Motor neuron (in vitro differentiated cells): ENCODE results near the gene ZNF775. TPM values are rescaled to one million over a fixed set of nuclear protein-coding genes. Genes with fewer than 3 reads are reported as not detected.

ENCODE experiments used
- ATAC-seq, 8 experiments: fragments of 200-7000 bp; cut with Tn5 transposase; replicated peaks in 6 of 8; 2 replicates each; pipeline ENCODE4 v1.8.0; 2021; ENCODE audit warnings: mild to moderate bottlenecking in 8 of 8, moderate library complexity in 8 of 8
- H3K27ac ChIP-seq, 2 donors: fragments of 250-450 bp; sonication (Bioruptor Pico); 2 replicates each; pipeline ENCODE4 v1.9.0; 2021; ENCODE audit warnings: antibody characterized with exemption in 2 of 2, mild to moderate bottlenecking in 2 of 2, moderate library complexity in 1 of 2
- H3K4me1 ChIP-seq, 2 donors: fragments of 250-450 bp; sonication (Bioruptor Pico); replicated peaks in 1 of 2; 2 replicates each; pipeline ENCODE4 v1.6.1; 2021; ENCODE audit warnings: antibody characterized with exemption in 2 of 2, mild to moderate bottlenecking in 2 of 2, moderate library complexity in 1 of 2
- H3K4me3 ChIP-seq, 5 donors: fragments of 250-450 bp; sonication (Bioruptor Pico); 2 replicates each; pipeline ENCODE4 v1.9.0; 2021; ENCODE audit warnings: antibody characterized with exemption in 5 of 5, mild to moderate bottlenecking in 5 of 5, moderate library complexity in 4 of 5
- WGBS, 10 experiments: fragments of 450-650 bp; shearing (Covaris generic); methylation state at CpG; one replicate each; pipeline ENCODE4 v1.0.0; 2022; 5-methylcytosine and 5-hydroxymethylcytosine counted together
- in situ Hi-C, 9 experiments: fragments of 400-800 bp; cut with MboI; loops; one replicate each; pipeline ENCODE4 v1.15.0; 2021; ENCODE audit warnings: low sequenced_read_pairs in 9 of 9, low pct_unique_long_range_greater_than_20kb in 2 of 9; ENCODE audit not compliant: unreplicated experiment in 9 of 9
- total RNA-seq, 8 experiments: library from RNA; unstranded; fragments of 300-600 nt; gene quantifications; 2 replicates each; pipeline versions ENCODE4 v1.2.3 to v1.2.4, GENCODE V29; 2022

ZNF775 gene
- total RNA-seq, 8 experiments from 2014 or later, result 1.6 to 12.5 (median 8.1) TPM

DNA sequence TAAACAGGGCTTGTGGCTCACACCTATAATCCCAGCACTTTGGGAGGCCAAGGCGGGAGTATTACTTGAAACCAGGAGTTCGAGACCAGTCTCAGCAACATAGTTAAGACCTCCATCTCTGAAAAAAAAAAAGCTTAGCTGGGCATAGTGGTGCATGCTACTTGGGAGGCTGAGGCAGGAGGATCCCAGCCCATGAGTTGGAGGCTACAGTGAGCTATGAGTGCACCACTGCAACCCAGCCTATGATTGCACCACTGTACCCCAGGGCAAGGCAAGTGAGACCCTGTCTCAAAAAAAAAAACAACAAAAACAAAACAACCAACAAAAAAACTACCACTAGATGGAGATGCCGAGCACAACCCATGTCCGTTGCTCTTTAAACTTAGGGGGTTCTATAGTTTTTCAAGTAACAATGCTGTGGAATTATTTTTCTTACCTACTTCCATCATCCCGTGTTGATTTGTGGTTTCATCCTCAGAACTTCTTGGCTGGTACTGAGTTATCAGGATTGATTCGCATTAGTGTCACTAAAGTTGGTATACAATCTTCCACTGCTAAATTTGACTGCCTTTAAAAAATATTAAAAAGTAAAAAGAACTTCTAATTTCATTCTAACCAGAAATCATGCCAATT is 22.7 kb upstream of the ZNF775 start:
- Histone ChIP-seq H3K4me1 (peaks cover 3% of the 10 kb centered on the region in 2 donors), H3K4me3 (no peak overlapping the region), H3K27ac (no peak overlapping the region)
- in situ Hi-C loops, result no loop called here
- 6 to 68% (median 21%) methylated on average over 1 to 5 of the region's 6 CpGs for WGBS, 10 experiments
- ATAC-seq, result peak in 2 of 8 experiments; percentile 24 to 51

- H3K4me3 ChIP-seq, result no peak overlapping the region
- in situ Hi-C loops, result no loop called here
- 0 to 95% (median 57%) methylated on average over 1 to 9 of the region's 9 CpGs; no CpG with 5 or more reads in 3 of the 10 experiments for WGBS, 10 experiments
- H3K4me1 ChIP-seq, result peaks cover 11 to 12% of the 10 kb centered on the region in 2 donors
- ATAC-seq, result no peak
- H3K27ac ChIP-seq, result no peak overlapping the region
These were observed 21.9 kb upstream of the ZNF775 start for GRCh38 chr7:150357270-150357669.

GRCh38 chr7:150357771-150358427 is 21.2 kb upstream of the ZNF775 start:
- Histone ChIP-seq H3K4me3 (no peak overlapping the region), H3K4me1 (peaks cover 11 to 15% of the 10 kb centered on the region in 2 donors), H3K27ac (no peak overlapping the region)
- 66 to 93% (median 87%) methylated on average over 4 to 12 of the region's 13 CpGs; no CpG with 5 or more reads in 1 of the 10 experiments for WGBS, 10 experiments
- in situ Hi-C loops, result no loop called here
- no peak for ATAC-seq

GRCh38 chr7:150358433-150358832 is 20.7 kb upstream of the ZNF775 start:
- ATAC-seq, result no peak
- Histone ChIP-seq H3K4me3 (no peak overlapping the region), H3K27ac (no peak overlapping the region), H3K4me1 (peaks cover 11 to 15% of the 10 kb centered on the region in 2 donors)
- 79 to 100% (median 92%) methylated on average over 2 to 4 of the region's 4 CpGs; no CpG with 5 or more reads in 1 of the 10 experiments for WGBS, 10 experiments
- in situ Hi-C loops, result no loop called here

GRCh38 chr7:150358988-150359621 is 20.0 kb upstream of the ZNF775 start:
- WGBS, 10 experiments, result 71 to 100% (median 90%) methylated on average over 1 to 3 of the region's 4 CpGs; no CpG with 5 or more reads in 5 of the 10 experiments
- no peak for ATAC-seq
- in situ Hi-C loops, result no loop called here

DNA sequence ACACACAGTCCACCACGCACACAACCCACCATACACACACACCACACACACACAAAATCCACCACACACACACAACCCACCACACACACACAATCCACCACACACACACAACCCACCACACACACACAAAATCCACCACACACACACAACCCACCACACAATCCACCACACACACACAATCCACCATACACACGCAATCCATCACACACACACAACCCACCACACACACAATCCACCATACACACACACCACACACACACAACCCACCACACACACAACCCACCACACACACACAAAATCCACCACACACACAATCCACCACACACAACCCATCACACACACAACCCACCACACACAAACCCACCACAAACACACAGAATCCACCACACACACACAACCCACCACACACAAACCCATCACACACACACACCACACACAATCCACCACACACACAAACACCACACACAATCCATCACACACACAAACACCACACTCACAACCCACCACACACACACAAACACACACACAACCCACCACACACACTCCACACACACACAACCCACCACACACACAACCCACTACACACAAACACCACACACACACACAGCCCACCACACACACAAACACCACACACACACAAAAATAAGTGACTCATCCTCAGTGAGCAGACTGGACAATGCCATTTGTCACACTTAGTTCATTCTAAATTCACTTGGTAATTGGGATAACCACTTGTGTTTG is 19.3 kb upstream of the ZNF775 start:
- Histone ChIP-seq H3K4me1 (peaks cover 11 to 15% of the 10 kb centered on the region in 2 donors), H3K4me3 (no peak overlapping the region), H3K27ac (no peak overlapping the region)
- no peak for ATAC-seq
- in situ Hi-C loops, result no loop called here
- 80 to 100% (median 100%) methylated on average over 1 to 2 of the region's 2 CpGs; no CpG with 5 or more reads in 4 of the 10 experiments for WGBS, 10 experiments

More at GRCh38 chr7:150358988-150359621, 20.0 kb upstream of the ZNF775 start:
- peaks cover 11 to 15% of the 10 kb centered on the region in 2 donors for H3K4me1 ChIP-seq
- no peak overlapping the region for H3K27ac ChIP-seq
- H3K4me3 ChIP-seq, result no peak overlapping the region

DNA sequence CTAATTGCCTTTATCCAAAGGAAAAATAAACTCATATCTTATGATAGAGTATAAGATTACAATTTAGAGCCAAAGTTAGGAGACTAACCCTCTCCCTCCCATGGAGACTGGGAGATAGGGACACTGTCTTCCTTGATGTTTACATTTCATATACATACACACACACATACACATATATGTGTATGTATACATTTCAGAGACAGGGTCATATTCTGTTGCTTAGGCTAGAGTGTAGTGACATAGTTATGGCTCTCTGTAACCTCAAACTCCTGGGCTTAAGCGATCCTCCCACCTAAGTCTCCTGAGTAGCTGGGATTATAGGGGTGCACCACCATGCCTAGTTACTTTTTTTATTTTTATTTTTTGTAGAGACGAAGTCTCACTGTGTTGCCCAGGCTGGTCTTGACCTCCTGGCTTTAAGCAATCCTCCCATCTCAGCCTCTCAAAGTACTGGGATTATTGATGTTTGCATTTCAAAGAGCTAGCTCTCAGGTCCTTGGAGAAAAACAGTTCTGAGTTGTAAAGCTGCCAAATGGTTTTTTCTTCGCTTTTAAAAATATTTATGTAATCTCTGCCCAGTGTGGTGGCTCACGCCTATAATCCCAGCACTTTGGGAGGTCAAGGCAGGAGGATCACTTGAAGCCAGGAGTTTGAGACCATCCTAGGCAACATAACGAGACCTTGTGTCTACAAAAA is 18.6 kb upstream of the ZNF775 start:
- 42 to 100% (median 88%) methylated on average over 1 to 5 of the region's 5 CpGs; no CpG with 5 or more reads in 1 of the 10 experiments for WGBS, 10 experiments
- ATAC-seq, result no peak
- Histone ChIP-seq H3K4me1 (peaks cover 11 to 15% of the 10 kb centered on the region in 2 donors), H3K4me3 (no peak overlapping the region), H3K27ac (no peak overlapping the region)
- in situ Hi-C loops, result no loop called here

- peak in 5 of 8 experiments; percentile 15 to 39 (median 32) for ATAC-seq
- in situ Hi-C loops, result no loop called here
- 20 to 100% (median 69%) methylated on average over 1 to 5 of the region's 7 CpGs; no CpG with 5 or more reads in 1 of the 10 experiments for WGBS, 10 experiments
- Histone ChIP-seq H3K4me1 (peaks cover 11 to 15% of the 10 kb centered on the region in 2 donors), H3K27ac (no peak overlapping the region), H3K4me3 (no peak overlapping the region)
These were observed 17.7 kb upstream of the ZNF775 start for GRCh38 chr7:150361402-150361801.

GRCh38 chr7:150361807-150362621 is 17.1 kb upstream of the ZNF775 start:
- Histone ChIP-seq H3K4me3 (no peak overlapping the region), H3K4me1 (peaks cover 11 to 15% of the 10 kb centered on the region in 2 donors), H3K27ac (no peak overlapping the region)
- in situ Hi-C loops, result no loop called here
- WGBS, 10 experiments, result 46 to 78% (median 64%) methylated on average over 5 to 10 of the region's 18 CpGs; no CpG with 5 or more reads in 6 of the 10 experiments
- ATAC-seq, result peak in 4 of 8 experiments; percentile 20 to 63 (median 34)

GRCh38 chr7:150363370-150363769 is 15.8 kb upstream of the ZNF775 start:
- in situ Hi-C loops, result no loop called here
- H3K4me3 ChIP-seq, result no peak overlapping the region
- H3K4me1 ChIP-seq, result peaks cover 17 to 21% of the 10 kb centered on the region in 2 donors
- no peak for ATAC-seq
- WGBS, 10 experiments, result 80 to 100% (median 93%) methylated on average over 1 to 3 of the region's 4 CpGs; no CpG with 5 or more reads in 3 of the 10 experiments
- H3K27ac ChIP-seq, result no peak overlapping the region

DNA sequence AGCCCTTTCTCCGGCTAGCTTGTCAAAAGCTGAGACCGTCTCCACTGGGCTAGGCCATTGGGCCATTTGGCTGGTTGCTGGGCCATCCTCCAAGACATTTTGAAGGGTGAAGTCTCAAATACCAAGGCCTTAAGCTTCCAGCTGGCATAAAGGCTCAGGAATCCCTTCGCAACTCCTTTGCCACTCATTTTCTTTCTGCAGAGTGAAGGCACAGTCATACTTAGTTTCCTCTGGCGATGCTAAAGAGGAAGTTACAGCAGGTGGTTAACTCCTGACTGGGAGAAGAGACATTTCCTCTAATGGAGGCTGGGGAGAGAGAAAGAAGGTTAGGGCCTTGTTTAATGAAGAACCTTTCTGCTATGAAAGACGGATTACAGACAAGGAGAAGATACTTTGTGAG is 15.3 kb upstream of the ZNF775 start:
- 48 to 96% (median 84%) methylated on average over 2 to 5 of the region's 5 CpGs; no CpG with 5 or more reads in 2 of the 10 experiments for WGBS, 10 experiments
- Histone ChIP-seq H3K4me3 (no peak overlapping the region), H3K4me1 (peaks cover 17 to 21% of the 10 kb centered on the region in 2 donors), H3K27ac (no peak overlapping the region)
- in situ Hi-C loops, result no loop called here
- ATAC-seq, result no peak
